Measurements from ENCODE around the gene PDE4A. TPM values are rescaled to one million over a fixed set of nuclear protein-coding genes. Genes with fewer than 3 reads are reported as not detected.

PDE4A gene
- total and polyA plus RNA-seq, 2 donors (not counting 3 experiments of a cell fraction or from before 2014, with no cell fraction given) = 3.8 to 10.0 TPM

DNA sequence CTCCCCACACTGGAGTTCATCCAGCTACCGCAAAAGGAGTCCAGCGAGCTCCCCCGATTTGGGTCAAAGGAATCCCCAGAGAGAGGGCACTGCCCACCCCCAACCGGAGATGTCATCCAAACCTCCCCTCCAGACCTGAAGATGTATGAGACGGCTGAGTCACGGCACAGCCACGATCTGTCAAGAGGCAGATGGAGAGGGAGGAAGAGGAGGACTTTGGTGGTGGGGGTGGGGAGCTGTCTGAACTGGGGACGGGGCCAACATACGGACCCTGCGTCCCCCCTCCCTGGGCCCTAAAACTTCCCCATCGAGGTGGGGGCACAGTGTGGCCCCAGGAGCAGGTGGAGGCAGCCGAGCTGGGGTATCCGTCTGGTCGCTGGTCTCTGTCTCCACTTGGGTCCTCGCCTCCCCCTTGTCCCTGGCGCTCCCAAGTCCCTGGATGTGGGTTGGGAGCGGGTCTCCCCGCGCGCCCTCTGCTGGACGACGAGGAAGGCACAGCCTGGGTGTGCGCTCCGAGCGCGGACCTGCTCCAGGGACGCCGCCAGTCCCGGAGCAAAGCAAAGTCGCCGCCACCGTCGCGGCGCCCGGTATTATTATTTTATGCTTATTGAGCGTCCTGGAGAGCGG is 3.8 kb downstream of the PDE4A start:
- FAIRE-seq (peak; percentile 81), DNase-seq (ENCODE audit: low read depth, low spot score) (peak; percentile 73)
- no peaks in the 10 kb centered on the region for H4K20me1 ChIP-seq (replicated peaks; ENCODE audit: control insufficient read depth, extremely low read depth, insufficient read depth, low read length)
- H3K36me3 ChIP-seq (ENCODE audit: control insufficient read depth in 2 of 2, extremely low read depth in 1 of 2, insufficient read depth in 2 of 2, low read length in 2 of 2) = no peaks in the 10 kb centered on the region
- ChIA-PET POLR2A (no interaction called here), CTCF (interaction anchor here (0.8 to 5.6 kb wide), 9 partner anchors 8 to 165 kb away, joined by 3 to 50 read pairs (median 5); partner anchors contain the start of gene CDC37)
- peak overlapping the region; percentile 47 for H3K4me2 ChIP-seq (ENCODE audit: insufficient read depth, low read length)
- H3K27me3 ChIP-seq (ENCODE audit: control insufficient read depth in 2 of 2, insufficient read depth in 2 of 2, low read length in 2 of 2) = peaks cover 24 to 34% of the 10 kb centered on the region in 2 experiments
- peak overlapping the region in 1 of 3 experiments; percentile 20 for H3K4me3 ChIP-seq (replicated peaks in 1 of 3; ENCODE audit: insufficient read depth in 1 of 3, low read depth in 1 of 3, low read length in 3 of 3)
- H3K4me1 ChIP-seq (ENCODE audit: control insufficient read depth, extremely low read depth, insufficient read depth, low read length) = peaks cover 27% of the 10 kb centered on the region
- no TSS peak for BruUV-seq (replicated peaks)
- no peaks in the 10 kb centered on the region for H3K79me2 ChIP-seq (ENCODE audit: control insufficient read depth, insufficient read depth, low read length)
- no peaks in the 10 kb centered on the region for H3K9me3 ChIP-seq (replicated peaks; ENCODE audit: control insufficient read depth, insufficient read depth, low read length)
- no peaks in the 10 kb centered on the region for H3K9me1 ChIP-seq (replicated peaks; ENCODE audit: control insufficient read depth, extremely low read depth, insufficient read depth, low read length)
- intact Hi-C loops (cut with micrococcal nuclease) = loop anchor here (1.0 kb wide), 1 partner anchor 20 kb away; no protein-coding TSS in a partner anchor
- no peak for TF ChIP-seq JUN (IDR thresholded peaks at IDR 0.05; ENCODE audit: borderline replicate concordance, insufficient read depth, insufficient read length, low read depth)
- TF ChIP-seq, protein P1, sequence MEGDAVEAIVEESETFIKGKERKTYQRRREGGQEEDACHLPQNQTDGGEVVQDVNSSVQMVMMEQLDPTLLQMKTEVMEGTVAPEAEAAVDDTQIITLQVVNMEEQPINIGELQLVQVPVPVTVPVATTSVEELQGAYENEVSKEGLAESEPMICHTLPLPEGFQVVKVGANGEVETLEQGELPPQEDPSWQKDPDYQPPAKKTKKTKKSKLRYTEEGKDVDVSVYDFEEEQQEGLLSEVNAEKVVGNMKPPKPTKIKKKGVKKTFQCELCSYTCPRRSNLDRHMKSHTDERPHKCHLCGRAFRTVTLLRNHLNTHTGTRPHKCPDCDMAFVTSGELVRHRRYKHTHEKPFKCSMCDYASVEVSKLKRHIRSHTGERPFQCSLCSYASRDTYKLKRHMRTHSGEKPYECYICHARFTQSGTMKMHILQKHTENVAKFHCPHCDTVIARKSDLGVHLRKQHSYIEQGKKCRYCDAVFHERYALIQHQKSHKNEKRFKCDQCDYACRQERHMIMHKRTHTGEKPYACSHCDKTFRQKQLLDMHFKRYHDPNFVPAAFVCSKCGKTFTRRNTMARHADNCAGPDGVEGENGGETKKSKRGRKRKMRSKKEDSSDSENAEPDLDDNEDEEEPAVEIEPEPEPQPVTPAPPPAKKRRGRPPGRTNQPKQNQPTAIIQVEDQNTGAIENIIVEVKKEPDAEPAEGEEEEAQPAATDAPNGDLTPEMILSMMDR (IDR thresholded peaks at IDR 0.05; ENCODE audit: extremely low read depth in 1 of 2, insufficient read depth in 1 of 2, low read depth in 1 of 2, low read length in 2 of 2) = peak; percentile 95 to 96
- TF ChIP-seq FOS (IDR thresholded peaks at IDR 0.05; ENCODE audit: borderline replicate concordance, insufficient read depth, low read length) = no peak
- TF ChIP-seq, protein P2, sequence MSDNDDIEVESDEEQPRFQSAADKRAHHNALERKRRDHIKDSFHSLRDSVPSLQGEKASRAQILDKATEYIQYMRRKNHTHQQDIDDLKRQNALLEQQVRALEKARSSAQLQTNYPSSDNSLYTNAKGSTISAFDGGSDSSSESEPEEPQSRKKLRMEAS (IDR thresholded peaks at IDR 0.05; ENCODE audit: insufficient read depth, insufficient read length) = no peak
- TF ChIP-seq MYC (IDR thresholded peaks at IDR 0.05; ENCODE audit: low read depth, low read length) = no peak
- TF ChIP-seq GATA2 (IDR thresholded peaks at IDR 0.05; ENCODE audit: insufficient read depth, insufficient read length, low read depth, low read length) = no peak
- TF ChIP-seq POLR2AphosphoS5 (IDR thresholded peaks at IDR 0.05; ENCODE audit: insufficient read depth, low read depth, low read length) = no peak
- TF ChIP-seq EZH2 (IDR thresholded peaks at IDR 0.05; ENCODE audit: borderline replicate concordance, low read depth, low read length, severe bottlenecking) = peak; percentile 17
- TF ChIP-seq POLR2A (IDR thresholded peaks at IDR 0.05; ENCODE audit: low read depth, low read length) = no peak
- H3K9ac ChIP-seq (replicated peaks; ENCODE audit: extremely low read depth, insufficient read depth, low read length) = no peak overlapping the region
- dilution Hi-C loops (cut with MboI; ENCODE audit: extremely low pct_ligation_motif_present, low sequenced_read_pairs) = no loop called here
- peak overlapping the region; percentile 84 for H2AFZ ChIP-seq (ENCODE audit: low read depth, low read length)
- H3K27ac ChIP-seq (ENCODE audit: insufficient read depth, low read depth, low read length) = no peak overlapping the region

All from endothelial cell of umbilical vein (primary cell).